ENCODE data around the gene R3HCC1L. TPM values are rescaled to one million over a fixed set of nuclear protein-coding genes. Genes with fewer than 3 reads are reported as not detected.

Gene R3HCC1L
- total RNA-seq, 1 donor from 2014 or later, result 14.4 TPM

DNA sequence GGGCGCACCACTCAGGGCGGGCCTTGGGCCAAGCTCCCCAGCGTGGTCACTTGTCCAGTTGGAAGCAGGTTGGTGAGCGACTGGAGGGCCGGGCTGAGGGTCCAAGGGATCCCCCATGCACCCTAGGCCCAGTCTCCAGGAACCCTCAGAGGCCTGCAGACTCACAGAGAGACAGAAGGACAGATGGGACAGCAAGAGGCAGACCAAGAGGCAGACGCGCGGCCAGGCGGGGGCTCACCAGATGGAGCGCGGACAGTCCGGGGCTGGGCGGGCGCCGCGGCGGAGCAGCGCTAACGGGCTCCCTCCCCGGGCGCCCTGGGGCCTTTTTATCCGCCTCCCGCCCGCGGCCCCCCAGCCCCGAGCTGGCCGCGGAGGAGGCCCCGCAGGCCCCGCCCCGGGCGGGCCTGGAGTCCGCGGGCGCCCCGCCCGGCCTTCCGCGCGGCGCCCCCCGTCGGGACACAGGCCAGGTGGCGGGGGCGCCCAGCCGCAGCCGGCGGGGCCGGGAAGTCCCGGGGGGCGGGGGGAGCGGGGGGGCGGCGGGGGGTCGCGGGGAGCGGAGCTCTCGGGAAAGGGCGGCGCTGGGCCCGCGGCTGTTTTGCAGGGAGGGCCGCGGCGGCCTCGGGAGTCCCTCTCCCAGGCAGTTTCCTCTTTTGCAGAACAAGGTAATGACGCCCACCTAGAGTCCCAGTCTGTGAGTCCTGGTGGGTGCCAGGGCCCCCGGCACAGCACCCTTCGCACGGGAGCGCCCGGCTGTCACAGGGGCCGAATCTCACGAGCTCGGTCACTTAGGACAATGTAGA, 133.6 kb downstream of the R3HCC1L start, which contains the start of gene LOXL4:
TSS of gene LOXL4 (minus strand) at position 301 of the 800 bp plus-strand sequence. CDS start 5,175 bp downstream, outside the sequence.
- ATAC-seq, result peak; percentile 46 to 50
- Histone ChIP-seq H3K4me3 (peak within 1 kb of the TSS; percentile 60), H3K4me1 (peaks cover 22% of the 10 kb centered on the region), H3K27me3 (ENCODE audit: low read depth) (no peaks in the 10 kb centered on the region), H3K36me3 (no peaks in the 10 kb centered on the region), H3K9me3 (no peaks in the 10 kb centered on the region), H3K27ac (peak within 1 kb of the TSS; percentile 79)
- no peak for DNase-seq
- intact Hi-C loops (cut with DNase I), result no loop called here
- TF ChIP-seq CTCF (IDR thresholded peaks at IDR 0.05), result no peak

GRCh38 chr10:98268694-98269431, 134.4 kb downstream of the R3HCC1L start:
- peak overlapping the region; percentile 67 for H3K27ac ChIP-seq
- no peaks in the 10 kb centered on the region for H3K27me3 ChIP-seq (ENCODE audit: low read depth)
- peak in 1 of 2 donors; percentile 3 for ATAC-seq
- TF ChIP-seq CTCF (IDR thresholded peaks at IDR 0.05), result no peak
- H3K4me3 ChIP-seq, result peak overlapping the region; percentile 60
- peaks cover 22% of the 10 kb centered on the region for H3K4me1 ChIP-seq
- no peaks in the 10 kb centered on the region for H3K36me3 ChIP-seq
- no peaks in the 10 kb centered on the region for H3K9me3 ChIP-seq
- no peak for DNase-seq
- intact Hi-C loops (cut with DNase I), result no loop called here

DNA sequence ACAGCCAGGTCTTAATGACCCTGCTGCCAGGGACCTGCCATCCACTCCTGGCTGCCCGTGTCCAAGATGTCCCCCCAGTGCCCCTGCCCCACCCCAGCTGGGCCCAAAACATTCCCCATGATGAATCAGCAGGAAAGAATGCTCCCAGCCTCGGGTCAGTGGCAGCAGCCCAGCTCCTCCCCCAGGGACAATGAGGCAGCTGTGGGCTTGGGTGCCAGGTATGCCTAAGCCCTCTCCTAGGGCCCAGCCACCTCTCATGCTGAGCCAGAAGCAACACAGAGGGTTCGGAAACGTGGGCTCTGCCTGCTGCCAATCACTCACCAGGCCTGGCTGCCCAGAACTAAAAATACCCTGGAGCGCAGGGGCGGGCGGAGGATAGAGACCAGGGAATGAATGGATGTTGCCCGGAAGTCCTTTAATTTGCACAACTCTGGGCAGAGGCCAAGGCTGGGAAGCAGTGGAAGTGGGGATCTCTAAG, 135.0 kb downstream of the R3HCC1L start:
- no peaks in the 10 kb centered on the region for H3K9me3 ChIP-seq
- H3K36me3 ChIP-seq, result no peaks in the 10 kb centered on the region
- peak; percentile 76 for DNase-seq
- H3K4me1 ChIP-seq, result peaks cover 22% of the 10 kb centered on the region
- peak overlapping the region; percentile 60 for H3K4me3 ChIP-seq
- TF ChIP-seq CTCF (IDR thresholded peaks at IDR 0.05), result no peak
- ATAC-seq, result peak; percentile 84 to 86
- no peaks in the 10 kb centered on the region for H3K27me3 ChIP-seq (ENCODE audit: low read depth)
- peak overlapping the region; percentile 67 for H3K27ac ChIP-seq
- intact Hi-C loops (cut with DNase I), result no loop called here

GRCh38 chr10:98270073-98270740, 135.8 kb downstream of the R3HCC1L start:
- DNase-seq (no peak), ATAC-seq (no peak)
- Histone ChIP-seq H3K9me3 (no peaks in the 10 kb centered on the region), H3K4me1 (peaks cover 22% of the 10 kb centered on the region), H3K4me3 (no peak overlapping the region), H3K27ac (peak overlapping the region; percentile 3), H3K27me3 (ENCODE audit: low read depth) (no peaks in the 10 kb centered on the region), H3K36me3 (no peaks in the 10 kb centered on the region)
- TF ChIP-seq CTCF (IDR thresholded peaks at IDR 0.05), result no peak
- intact Hi-C loops (cut with DNase I), result no loop called here

GRCh38 chr10:98270786-98271185, 136.3 kb downstream of the R3HCC1L start:
- Histone ChIP-seq H3K27me3 (ENCODE audit: low read depth) (no peaks in the 10 kb centered on the region), H3K4me1 (peaks cover 22% of the 10 kb centered on the region), H3K4me3 (no peak overlapping the region), H3K36me3 (no peaks in the 10 kb centered on the region), H3K9me3 (no peaks in the 10 kb centered on the region), H3K27ac (no peak overlapping the region)
- no peak for DNase-seq
- intact Hi-C loops (cut with DNase I), result no loop called here
- TF ChIP-seq CTCF (IDR thresholded peaks at IDR 0.05), result no peak
- no peak for ATAC-seq

All from lower lobe of right lung (tissue), 2 donors.